ENCODE results near the gene PPP1R10.

GRCh38 chr6:30598912-30599624, 18.0 kb downstream of the PPP1R10 start:
- no peak for TF ChIP-seq CTCF (IDR thresholded peaks at IDR 0.05; ENCODE audit: poor library complexity)
- TF ChIP-seq EZH2phosphoT487 (IDR thresholded peaks at IDR 0.05; ENCODE audit: low read depth, severe bottlenecking, unreplicated experiment), result no peak
- TF ChIP-seq EZH2 (IDR thresholded peaks at IDR 0.05; ENCODE audit: borderline replicate concordance), result no peak

Data from hepatocyte (in vitro differentiated cells).